Measurements from ENCODE around the gene STK36.

Gene STK36

GRCh38 chr2:218736531-218736930, 64.6 kb downstream of the STK36 start:
- TF ChIP-seq POLR2AphosphoS5 (IDR thresholded peaks at IDR 0.05; ENCODE audit: low read depth, low read length) (no peak), FOXP2 (optimal IDR thresholded peaks at IDR 0.05; ENCODE audit: borderline replicate concordance, extremely low read depth, extremely low read length, insufficient read depth) (no peak), TAF1 (IDR thresholded peaks at IDR 0.05; ENCODE audit: borderline replicate concordance, insufficient read depth, low read length) (no peak), SIN3A (IDR thresholded peaks at IDR 0.05; ENCODE audit: borderline replicate concordance, insufficient read depth, low read length) (no peak)
- TF ChIP-seq, protein P1, sequence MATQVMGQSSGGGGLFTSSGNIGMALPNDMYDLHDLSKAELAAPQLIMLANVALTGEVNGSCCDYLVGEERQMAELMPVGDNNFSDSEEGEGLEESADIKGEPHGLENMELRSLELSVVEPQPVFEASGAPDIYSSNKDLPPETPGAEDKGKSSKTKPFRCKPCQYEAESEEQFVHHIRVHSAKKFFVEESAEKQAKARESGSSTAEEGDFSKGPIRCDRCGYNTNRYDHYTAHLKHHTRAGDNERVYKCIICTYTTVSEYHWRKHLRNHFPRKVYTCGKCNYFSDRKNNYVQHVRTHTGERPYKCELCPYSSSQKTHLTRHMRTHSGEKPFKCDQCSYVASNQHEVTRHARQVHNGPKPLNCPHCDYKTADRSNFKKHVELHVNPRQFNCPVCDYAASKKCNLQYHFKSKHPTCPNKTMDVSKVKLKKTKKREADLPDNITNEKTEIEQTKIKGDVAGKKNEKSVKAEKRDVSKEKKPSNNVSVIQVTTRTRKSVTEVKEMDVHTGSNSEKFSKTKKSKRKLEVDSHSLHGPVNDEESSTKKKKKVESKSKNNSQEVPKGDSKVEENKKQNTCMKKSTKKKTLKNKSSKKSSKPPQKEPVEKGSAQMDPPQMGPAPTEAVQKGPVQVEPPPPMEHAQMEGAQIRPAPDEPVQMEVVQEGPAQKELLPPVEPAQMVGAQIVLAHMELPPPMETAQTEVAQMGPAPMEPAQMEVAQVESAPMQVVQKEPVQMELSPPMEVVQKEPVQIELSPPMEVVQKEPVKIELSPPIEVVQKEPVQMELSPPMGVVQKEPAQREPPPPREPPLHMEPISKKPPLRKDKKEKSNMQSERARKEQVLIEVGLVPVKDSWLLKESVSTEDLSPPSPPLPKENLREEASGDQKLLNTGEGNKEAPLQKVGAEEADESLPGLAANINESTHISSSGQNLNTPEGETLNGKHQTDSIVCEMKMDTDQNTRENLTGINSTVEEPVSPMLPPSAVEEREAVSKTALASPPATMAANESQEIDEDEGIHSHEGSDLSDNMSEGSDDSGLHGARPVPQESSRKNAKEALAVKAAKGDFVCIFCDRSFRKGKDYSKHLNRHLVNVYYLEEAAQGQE (IDR thresholded peaks at IDR 0.05; ENCODE audit: insufficient read depth in 1 of 2, low read depth in 2 of 2, low read length in 2 of 2), result no peak

DNA sequence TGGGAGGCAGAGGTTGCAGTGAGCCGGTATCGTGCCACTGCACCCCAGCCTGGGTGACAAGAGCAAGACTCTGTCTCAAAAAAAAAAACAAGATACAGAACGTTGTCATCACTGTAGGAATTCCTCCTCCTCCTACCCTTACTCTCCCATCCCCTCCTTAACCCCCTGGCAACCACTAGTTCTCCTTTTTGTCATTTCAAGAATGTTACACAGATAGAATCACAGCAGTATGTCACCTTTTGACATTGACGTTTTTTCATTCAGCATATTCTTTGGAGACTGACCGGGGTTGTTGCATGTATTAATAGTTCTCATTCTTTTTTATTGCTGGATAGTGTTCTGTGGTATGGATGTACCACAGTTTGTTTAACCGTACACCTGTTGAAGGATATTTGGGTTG, 71.2 kb downstream of the STK36 start:
- TF ChIP-seq, protein P1 (IDR thresholded peaks at IDR 0.05; ENCODE audit: insufficient read depth in 1 of 2, low read depth in 2 of 2, low read length in 2 of 2), result no peak
- TF ChIP-seq FOXP2 (optimal IDR thresholded peaks at IDR 0.05; ENCODE audit: borderline replicate concordance, extremely low read depth, extremely low read length, insufficient read depth) (no peak), SIN3A (IDR thresholded peaks at IDR 0.05; ENCODE audit: borderline replicate concordance, insufficient read depth, low read length) (no peak), POLR2AphosphoS5 (IDR thresholded peaks at IDR 0.05; ENCODE audit: low read depth, low read length) (no peak)

- no peak for TF ChIP-seq FOXP2 (optimal IDR thresholded peaks at IDR 0.05; ENCODE audit: borderline replicate concordance, extremely low read depth, extremely low read length, insufficient read depth)
- no peak for TF ChIP-seq POLR2AphosphoS5 (IDR thresholded peaks at IDR 0.05; ENCODE audit: low read depth, low read length)
- TF ChIP-seq, protein P1 (IDR thresholded peaks at IDR 0.05; ENCODE audit: insufficient read depth in 1 of 2, low read depth in 2 of 2, low read length in 2 of 2), result no peak
- no peak for TF ChIP-seq TAF1 (IDR thresholded peaks at IDR 0.05; ENCODE audit: borderline replicate concordance, insufficient read depth, low read length)
- TF ChIP-seq SIN3A (IDR thresholded peaks at IDR 0.05; ENCODE audit: borderline replicate concordance, insufficient read depth, low read length), result no peak
These were observed 72.7 kb downstream of the STK36 start for GRCh38 chr2:218744615-218745014.

DNA sequence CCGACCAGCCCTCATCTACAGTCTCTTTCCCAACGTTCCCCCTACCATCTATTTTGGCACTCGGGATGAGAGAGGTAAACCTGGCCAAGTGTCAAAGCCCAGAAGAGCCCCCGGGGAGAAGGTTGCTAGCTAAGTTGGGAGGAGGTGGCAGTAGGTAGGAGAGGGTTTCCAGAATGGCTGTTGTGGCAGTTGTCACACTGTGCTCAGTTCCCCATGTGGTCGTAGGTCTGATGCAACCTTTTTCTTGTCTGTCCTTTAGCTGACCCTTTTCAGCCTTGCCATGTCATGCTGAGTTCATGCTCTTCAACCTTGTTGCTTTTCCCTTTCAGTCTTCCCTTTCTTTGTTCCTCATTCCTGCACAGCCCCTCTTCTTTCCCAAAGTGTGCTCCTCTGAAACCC, 73.3 kb downstream of the STK36 start:
- TF ChIP-seq POLR2AphosphoS5 (IDR thresholded peaks at IDR 0.05; ENCODE audit: low read depth, low read length), result no peak
- no peak for TF ChIP-seq SIN3A (IDR thresholded peaks at IDR 0.05; ENCODE audit: borderline replicate concordance, insufficient read depth, low read length)
- no peak for TF ChIP-seq FOXP2 (optimal IDR thresholded peaks at IDR 0.05; ENCODE audit: borderline replicate concordance, extremely low read depth, extremely low read length, insufficient read depth)
- TF ChIP-seq, protein P1 (IDR thresholded peaks at IDR 0.05; ENCODE audit: insufficient read depth in 1 of 2, low read depth in 2 of 2, low read length in 2 of 2), result no peak
- no peak for TF ChIP-seq TAF1 (IDR thresholded peaks at IDR 0.05; ENCODE audit: borderline replicate concordance, insufficient read depth, low read length)

Measured in PFSK-1 (cell line).